DOHH2 (cell line): ENCODE results near the gene HS3ST6.

Experiments used
- H3F3A ChIP-seq: fragments of 200-600 bp; sonication (generic), shearing (Covaris generic); 2 replicates; pipeline ENCODE4 v1.6.0; 2016; ENCODE audit warnings: antibody characterized with exemption, mild to moderate bottlenecking; ENCODE audit not compliant: control insufficient read depth, insufficient read depth
- H3K27ac ChIP-seq: fragments of 200-600 bp; sonication (generic); 2 replicates; pipeline ENCODE4 v1.5.1; 2014; ENCODE audit warnings: low read depth, mild to moderate bottlenecking, low read length, moderate library complexity
- H3K27me3 ChIP-seq: fragments of 200-600 bp; sonication (generic); 2 replicates; pipeline ENCODE4 v1.6.1; 2014; ENCODE audit warnings: mild to moderate bottlenecking, low read length, mixed read lengths; ENCODE audit not compliant: control insufficient read depth
- H3K36me3 ChIP-seq: fragments of 200-600 bp; sonication (generic); 2 replicates; pipeline ENCODE4 v1.6.1; 2014; ENCODE audit warnings: mild to moderate bottlenecking, low read length, moderate library complexity, mixed read lengths; ENCODE audit not compliant: control insufficient read depth
- H3K4me1 ChIP-seq: fragments of 200-600 bp; sonication (generic); 2 replicates; pipeline ENCODE4 v1.6.1; 2014; ENCODE audit warnings: mild to moderate bottlenecking, low read length, mixed read lengths; ENCODE audit not compliant: control insufficient read depth
- H3K4me2 ChIP-seq: fragments of 200-600 bp; sonication (generic); 2 replicates; pipeline ENCODE4 v1.6.0; 2014; ENCODE audit warnings: mild to moderate bottlenecking, low read length, moderate library complexity
- H3K4me3 ChIP-seq: fragments of 200-600 bp; sonication (generic); 2 replicates; pipeline ENCODE4 v1.5.1; 2014; ENCODE audit warnings: mild to moderate bottlenecking, low read length, mixed read lengths
- H3K79me2 ChIP-seq: fragments of 200-600 bp; sonication (generic); 2 replicates; pipeline ENCODE4 v1.6.1; 2014; ENCODE audit warnings: mild to moderate bottlenecking, low read length, mixed read lengths; ENCODE audit not compliant: control insufficient read depth
- H3K9me2 ChIP-seq: fragments of 200-600 bp; sonication (generic); replicated peaks from 2 replicates; pipeline ENCODE4 v1.6.1; 2014; ENCODE audit warnings: mild to moderate bottlenecking, low read length, mixed read lengths; ENCODE audit not compliant: control insufficient read depth
- H3K9me3 ChIP-seq: fragments of 200-600 bp; sonication (generic); 2 replicates; pipeline ENCODE4 v1.6.1; 2014; ENCODE audit warnings: antibody characterized with exemption, low read length, mixed read lengths; ENCODE audit not compliant: control insufficient read depth, insufficient read depth
- H4K20me1 ChIP-seq: fragments of 200-600 bp; sonication (generic); 2 replicates; pipeline ENCODE4 v1.6.0; 2014; ENCODE audit warnings: low read depth, mild to moderate bottlenecking, antibody characterized with exemption, low read length, moderate library complexity; ENCODE audit not compliant: control insufficient read depth, insufficient read depth
- CTCF ChIP-seq: fragments of 200-600 bp; sonication (generic); IDR thresholded peaks from one replicate; pipeline ENCODE4 v1.5.1; 2014; ENCODE audit warnings: antibody characterized with exemption, mild to moderate bottlenecking, low read depth, low read length; ENCODE audit not compliant: poor library complexity, severe bottlenecking
- EZH2phosphoT487 ChIP-seq: fragments of 200-600 bp; sonication (generic); IDR thresholded peaks from 2 replicates; pipeline ENCODE4 v1.6.1; 2017; ENCODE audit warnings: borderline replicate concordance, mild to moderate bottlenecking, antibody characterized with exemption, low read length, moderate library complexity, mixed read lengths

The HS3ST6 gene

GRCh38 chr16:1913327-1914083 lies 4.7 kb downstream of the HS3ST6 start:
- Histone ChIP-seq H3K4me1 (no peaks in the 10 kb centered on the region), H3K27me3 (no peaks in the 10 kb centered on the region; the same call in 1 of the 2 replicates), H3K36me3 (no peaks in the 10 kb centered on the region), H3K4me3 (no peak overlapping the region), H3K9me2 (no peaks in the 10 kb centered on the region), H3K9me3 (no peaks in the 10 kb centered on the region), H3F3A (no peaks in the 10 kb centered on the region), H3K4me2 (no peak overlapping the region), H3K27ac (no peak overlapping the region), H3K79me2 (no peaks in the 10 kb centered on the region), H4K20me1 (no peaks in the 10 kb centered on the region)
- no peak for TF ChIP-seq EZH2phosphoT487

- no peaks in the 10 kb centered on the region; the same call in 1 of the 2 replicates for H3K27me3 ChIP-seq
- H3K9me3 ChIP-seq: no peaks in the 10 kb centered on the region
- H3K4me1 ChIP-seq: no peaks in the 10 kb centered on the region
- no peak overlapping the region for H3K4me2 ChIP-seq
- H3K4me3 ChIP-seq: no peak overlapping the region
- TF ChIP-seq CTCF: no peak
- TF ChIP-seq EZH2phosphoT487: no peak
- H3F3A ChIP-seq: no peaks in the 10 kb centered on the region
- no peaks in the 10 kb centered on the region for H4K20me1 ChIP-seq
- H3K9me2 ChIP-seq: no peaks in the 10 kb centered on the region
- no peaks in the 10 kb centered on the region for H3K79me2 ChIP-seq
- no peaks in the 10 kb centered on the region for H3K36me3 ChIP-seq
- H3K27ac ChIP-seq: no peak overlapping the region
Measured at GRCh38 chr16:1912215-1912543, 6.0 kb downstream of the HS3ST6 start.

- Histone ChIP-seq H3K4me2 (no peak overlapping the region), H3K9me2 (no peaks in the 10 kb centered on the region), H3K4me1 (no peaks in the 10 kb centered on the region), H3K27me3 (no peaks in the 10 kb centered on the region; the same call in 1 of the 2 replicates), H3K79me2 (no peaks in the 10 kb centered on the region), H3K36me3 (no peaks in the 10 kb centered on the region), H3K4me3 (no peak overlapping the region), H3F3A (no peaks in the 10 kb centered on the region), H3K27ac (no peak overlapping the region), H3K9me3 (no peaks in the 10 kb centered on the region), H4K20me1 (no peaks in the 10 kb centered on the region)
- TF ChIP-seq EZH2phosphoT487 (no peak), CTCF (no peak)
Measured at GRCh38 chr16:1911467-1912214, 6.6 kb downstream of the HS3ST6 start.
